Measurements from ENCODE around the gene STARD8.
A peak's percentile ranks its signal among the peaks of the same experiment; 100 is the strongest.

Gene STARD8

DNA sequence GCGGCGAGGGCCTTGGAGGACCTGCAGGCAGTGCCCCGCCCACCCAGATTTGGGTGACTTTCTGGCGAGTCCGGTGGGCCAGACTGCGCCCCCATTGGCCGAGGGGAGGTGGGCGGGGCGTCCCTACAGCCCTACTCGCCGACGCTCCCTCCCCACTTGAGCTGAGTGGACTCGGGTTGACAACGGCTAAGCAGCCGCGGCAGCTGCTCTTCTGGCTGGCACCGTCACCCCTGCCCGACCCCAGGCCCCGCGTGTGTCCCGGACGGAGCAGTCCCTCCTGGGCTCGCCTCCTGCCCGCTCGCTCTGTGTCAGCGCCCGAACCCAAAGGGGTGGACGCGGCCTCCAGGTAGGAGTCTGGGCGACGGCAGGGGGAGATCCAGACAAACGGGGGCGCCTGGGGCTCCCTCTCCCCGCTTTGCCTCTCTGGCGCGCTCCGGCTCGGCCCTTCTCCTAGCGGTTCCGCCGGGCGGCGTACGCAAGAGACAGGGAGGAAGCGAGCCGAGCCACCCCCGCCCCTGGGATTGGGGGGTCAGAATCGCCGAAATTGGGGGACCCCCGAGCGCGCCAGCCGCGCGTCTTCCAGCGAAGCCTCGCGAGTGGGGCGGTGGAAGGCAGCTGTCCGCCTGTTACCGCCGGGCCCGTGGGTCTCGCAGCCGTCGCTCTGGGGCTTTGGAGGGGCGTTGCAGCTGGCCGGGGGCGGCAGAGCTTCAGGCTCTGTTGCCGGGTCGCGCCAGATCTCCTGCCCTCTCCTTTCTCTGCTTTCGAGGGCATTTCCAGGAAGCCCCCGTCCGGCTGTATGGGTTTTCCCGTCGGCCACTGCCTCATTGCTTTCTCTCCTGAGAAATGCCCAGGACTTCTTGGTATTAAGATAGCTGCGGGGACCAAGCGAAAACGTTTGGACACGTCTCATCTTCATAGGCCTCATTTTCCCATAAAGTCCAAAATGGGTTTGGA, 46.3 kb downstream of the STARD8 start:
- DNase-seq, result peak; percentile 82

DNA sequence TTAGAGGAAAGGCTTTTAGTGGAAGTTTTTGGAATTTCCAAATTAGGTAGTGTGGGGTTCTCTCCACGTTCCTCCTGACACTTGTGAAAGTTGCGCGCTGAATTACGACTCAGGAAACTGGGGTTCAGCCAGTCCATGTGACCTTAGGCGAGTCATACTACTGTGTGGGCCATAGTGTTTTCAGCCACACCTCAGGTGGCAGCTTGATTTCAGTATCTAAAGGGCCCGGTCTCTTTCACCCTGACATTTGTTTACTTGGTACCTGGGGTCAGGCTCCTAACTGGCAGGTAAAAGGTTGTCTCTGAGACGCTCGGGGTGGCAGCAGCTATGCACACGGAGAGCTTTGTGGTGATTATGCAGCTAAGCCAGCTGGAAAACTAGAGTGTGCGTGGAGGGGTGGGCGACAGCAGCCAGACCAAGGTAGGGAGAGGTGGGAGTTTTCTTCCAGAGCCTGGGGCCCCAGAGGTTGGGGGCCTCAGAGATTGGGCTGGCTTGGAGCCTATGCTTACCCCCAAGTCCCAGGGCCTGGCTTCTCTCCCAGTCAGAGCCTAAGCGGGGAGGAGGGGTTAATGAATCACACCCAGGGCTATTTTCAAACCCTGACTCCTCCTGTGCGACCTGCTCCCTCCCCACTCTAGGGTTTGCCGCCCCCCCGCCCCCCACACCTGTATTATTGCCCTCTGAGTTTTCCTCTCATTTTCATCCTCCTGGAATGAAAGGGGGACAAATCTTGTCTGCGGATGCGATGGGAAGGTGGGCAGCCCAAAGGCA, 47.2 kb downstream of the STARD8 start:
- DNase-seq, result no peak

DNA sequence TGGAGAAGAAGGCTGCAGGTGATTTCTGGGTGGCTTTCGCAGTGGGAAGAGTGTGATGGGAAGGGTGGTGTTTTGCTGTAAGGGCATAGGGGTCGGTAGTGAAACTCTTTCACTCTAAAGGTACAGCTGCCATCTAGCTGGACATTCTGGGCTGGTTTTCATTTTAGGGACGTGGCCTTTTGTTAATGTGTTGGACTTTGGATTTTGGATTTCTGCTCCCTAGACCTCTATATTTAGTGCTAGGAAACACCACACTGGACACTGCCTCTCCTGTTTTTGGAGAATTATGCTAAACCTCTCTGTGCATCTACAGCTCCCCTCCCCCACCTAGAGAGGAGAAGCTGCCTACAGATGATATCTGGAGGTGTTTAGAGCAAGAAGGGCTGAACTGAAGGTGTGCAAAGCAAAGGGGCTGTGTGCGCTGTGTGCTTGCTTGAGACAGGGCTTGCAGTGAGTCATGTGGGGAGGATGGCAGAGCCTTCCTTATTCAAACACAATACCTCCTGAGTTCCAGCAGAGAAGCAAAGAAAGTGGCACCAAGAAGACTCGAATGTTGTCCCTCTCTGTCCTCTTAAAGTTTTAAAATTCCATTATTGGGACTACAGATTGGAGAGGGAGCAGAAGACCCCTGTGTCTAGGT, 47.9 kb downstream of the STARD8 start:
- no peak for DNase-seq

DNA sequence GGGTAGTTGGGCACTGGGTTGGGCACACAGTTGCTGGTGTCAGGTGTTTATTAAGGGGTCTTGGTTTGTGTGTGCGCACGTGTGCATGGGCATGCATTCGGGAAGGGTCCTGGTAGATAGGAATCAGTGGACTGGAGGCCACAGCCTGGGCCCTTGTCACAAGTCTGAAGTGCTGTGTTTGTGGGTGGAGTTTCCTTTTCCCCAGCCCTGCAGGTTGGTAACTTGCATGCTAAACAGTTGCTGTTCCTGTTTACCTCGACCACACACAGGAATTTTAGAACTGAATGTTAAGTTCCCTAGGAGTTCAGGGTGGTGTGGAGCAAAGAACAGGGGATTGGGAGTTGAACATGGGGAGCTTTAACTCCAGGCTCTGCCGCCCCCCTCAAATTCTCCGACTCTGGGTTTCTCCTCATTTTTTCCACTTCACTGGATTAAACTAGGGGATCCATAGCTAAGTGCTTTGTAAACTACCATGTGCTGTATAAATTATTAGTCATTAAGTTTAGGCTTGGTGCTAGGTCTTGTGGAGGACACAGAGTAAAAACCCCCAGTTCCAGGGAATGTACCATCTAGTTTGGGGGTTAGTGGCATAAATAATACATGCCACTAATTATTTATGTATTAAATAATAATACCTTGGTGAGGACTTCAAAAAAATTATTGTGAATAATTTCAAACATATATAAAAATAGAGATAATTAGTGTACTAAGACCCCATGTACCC, 49.0 kb downstream of the STARD8 start:
- no peak for DNase-seq

DNA sequence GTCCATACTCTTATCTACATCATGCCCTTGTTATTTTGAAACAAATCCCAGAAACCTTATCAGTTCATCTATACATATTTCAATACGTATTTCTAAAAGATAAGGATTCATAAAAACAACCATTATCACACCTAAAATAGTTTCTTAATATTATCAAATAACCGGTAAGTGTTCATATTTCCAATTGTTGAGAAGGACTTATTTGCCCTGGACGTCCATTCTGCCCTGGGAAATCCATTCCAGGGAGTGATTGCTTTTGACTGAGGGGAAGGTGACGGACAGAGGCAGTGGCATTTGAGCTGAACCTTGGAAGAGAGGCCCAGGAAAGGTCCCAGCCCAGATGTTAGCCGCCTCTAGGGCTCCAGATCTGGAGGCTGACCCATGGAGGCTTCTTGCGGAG, 49.6 kb downstream of the STARD8 start:
- no peak for DNase-seq

DNA sequence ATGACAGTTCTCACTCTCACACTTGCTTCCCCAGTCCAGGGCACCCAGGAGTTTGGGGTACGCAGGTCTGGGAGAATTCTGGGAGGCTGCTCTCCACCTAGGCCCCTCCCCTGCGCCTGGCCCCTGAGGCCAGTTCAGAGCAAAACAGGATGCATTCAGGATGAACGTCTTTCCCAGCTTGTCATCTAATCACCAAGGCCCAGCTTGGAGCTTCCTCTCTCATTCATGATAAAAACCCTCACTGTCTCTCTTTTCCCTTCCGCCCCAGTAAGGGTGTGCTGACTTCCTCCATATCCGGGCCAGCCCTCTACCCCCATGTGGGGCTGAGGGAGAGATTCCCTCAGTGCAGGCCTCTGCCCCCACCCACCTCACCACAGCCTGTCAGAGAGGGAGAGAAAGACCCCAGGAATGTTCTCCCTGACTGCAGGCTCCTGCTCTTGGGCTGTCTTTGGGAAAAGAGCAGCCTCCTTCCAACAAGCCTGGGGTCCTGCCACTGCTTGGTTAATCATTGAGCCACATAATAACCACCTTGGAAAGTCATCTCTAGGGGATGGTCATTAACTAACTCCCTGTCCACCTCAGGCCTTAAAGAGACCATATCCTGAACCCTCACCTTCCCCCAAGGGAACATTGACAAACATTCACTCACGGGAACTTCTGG, 50.1 kb downstream of the STARD8 start:
- no peak for DNase-seq

DNA sequence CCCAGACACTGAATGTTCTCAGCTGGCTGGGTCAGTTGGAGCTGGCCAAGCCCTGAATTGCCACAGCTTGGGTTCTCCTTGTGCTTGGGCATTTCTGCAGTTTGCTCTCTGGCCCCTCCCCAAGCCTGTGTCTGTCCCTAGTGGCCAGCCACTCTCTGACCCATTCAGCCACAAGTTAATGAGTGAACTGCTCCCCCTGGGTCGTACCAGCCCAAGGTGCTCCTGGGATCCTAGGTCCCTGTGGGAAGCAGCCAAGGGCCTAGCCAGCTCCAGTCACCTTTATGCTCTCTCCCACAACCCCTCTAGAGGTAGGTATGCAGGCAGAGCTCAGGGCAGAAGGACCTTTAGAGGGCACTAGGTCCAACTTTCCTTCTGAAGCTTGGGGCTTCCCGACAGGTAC, 51.5 kb downstream of the STARD8 start:
- DNase-seq, result no peak

DNA sequence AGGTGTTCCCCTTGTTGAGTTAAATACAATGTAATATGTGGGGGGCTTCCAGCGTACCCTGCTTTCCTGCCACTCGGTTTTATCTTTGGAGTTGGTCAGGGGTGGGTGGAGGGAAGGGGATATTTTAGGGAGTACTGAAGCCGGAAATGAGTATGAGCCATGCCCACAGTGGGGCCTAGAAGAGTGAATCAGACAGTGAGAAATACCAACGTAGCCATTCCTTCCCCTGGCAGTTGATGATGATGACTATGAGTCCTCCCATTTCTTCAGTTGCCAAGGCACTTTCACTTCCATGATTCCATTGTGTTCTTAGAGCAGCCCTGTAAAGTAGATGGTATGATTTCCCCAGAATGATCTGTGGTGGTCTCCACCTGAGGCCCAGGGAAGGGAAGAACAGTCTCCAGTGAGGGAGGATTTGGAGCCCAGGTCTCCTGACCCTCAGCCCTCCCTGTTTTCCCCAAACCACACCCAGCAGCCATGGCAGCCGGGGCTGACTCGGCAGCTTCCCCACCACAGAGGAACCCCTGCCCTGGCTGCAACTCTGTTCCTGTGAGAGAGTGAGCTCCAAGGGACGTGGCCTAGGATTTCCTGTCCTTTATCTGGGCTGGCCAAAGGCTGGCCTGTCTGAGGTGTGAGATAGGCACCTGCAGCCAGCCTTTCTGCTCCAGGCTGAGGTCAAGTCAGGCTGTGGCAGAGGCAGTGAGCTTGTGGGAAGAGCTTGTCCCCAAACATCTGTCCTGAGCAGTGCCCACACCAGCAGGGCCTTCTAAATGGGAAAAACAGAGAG, 52.7 kb downstream of the STARD8 start:
- DNase-seq, result no peak

DNA sequence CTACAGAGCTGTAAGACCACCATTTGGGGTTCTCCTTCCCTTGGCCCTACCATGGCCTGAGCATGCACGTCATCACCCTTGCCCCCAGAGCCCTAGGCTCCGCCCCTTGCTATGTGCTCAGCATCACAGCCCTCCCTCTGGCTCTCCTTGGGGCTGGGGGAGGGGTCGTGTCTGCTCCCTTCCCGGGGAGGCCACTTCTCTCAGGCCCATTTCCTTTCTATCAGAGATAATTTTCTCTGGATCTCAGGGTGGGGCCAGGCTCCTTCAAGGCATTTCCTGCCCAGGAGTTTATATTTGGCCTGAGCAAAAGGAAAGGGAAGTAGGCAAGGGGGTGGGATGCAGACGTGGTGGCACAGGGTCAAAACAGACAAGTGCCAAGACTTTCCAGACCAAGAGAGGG, 55.9 kb downstream of the STARD8 start:
- DNase-seq, result no peak

DNA sequence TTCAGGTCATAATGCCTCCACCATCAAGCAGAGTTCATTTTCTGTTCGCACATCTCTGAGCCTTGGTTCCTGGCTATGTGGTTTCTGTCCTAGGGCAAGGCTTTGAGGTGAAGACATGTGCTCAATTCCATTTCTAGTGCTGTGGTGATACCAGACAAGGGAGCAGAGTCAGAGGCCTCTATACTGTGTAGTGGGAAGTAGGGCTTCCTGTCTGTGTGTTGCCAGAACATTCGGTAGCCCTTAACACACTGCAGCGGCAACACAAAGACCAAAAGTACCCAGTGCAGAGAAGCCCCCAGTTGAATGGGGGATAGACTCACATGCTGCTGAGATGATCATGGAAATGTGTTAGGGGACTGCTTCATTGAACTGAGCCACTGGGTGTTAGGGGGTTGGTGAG, 56.4 kb downstream of the STARD8 start:
- no peak for DNase-seq

DNA sequence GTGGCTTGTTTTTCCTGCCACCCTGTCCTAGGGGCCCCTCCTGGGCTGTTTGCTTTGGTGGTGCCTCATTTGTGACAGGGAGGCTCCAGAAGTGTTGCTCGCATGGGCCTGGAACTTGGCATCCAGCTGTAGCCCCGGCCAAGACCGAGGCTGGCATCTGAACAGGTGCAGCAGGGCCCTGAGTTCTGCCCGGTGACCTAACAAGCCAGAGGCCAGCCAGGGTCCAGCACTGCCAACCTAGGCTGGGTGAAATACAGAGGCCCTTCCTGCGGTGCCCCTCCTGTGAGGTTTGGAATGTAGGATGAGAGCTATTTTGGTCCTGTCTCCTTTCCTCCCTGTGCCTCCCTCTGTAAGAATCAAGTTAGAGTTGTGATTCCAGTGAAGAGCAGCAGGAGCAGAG, 58.5 kb downstream of the STARD8 start:
- no peak for DNase-seq

DNA sequence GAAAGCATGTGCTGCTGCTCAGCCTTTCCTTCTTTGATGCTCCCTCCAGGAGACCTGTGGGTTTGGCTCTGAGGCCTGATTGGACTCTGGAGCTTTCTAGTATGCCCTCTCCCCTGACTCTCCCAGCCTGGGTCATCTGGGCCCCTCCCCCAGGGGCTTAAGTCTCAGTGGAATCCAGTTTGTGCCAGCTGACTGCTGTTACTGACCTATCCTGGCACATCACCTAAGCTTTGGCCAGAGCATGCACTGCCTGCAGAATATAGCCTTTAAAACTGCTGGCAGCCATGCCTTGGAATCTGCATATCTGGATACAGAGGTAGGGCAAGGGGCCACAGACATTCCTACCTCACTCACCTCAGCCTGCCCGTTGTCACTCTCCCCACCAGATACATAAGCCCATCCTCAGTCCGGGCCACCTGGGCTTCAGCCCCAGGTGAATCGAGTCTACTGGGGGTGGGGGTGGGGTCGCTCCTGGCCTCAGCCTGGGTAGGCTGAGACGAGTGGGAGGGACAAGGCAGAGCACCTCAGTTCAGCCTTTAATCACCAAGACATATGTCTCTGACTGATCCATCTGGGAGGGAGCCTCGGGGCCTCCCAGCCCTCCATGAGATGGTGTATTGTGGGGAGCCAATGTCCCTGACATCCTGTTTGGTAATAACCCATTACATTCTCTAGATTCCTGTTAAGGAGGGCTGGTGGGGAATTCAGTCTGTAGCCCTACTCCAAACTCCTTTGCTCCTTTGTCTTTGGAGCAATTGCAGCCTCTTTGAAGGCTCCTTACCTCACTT, 61.2 kb downstream of the STARD8 start:
- DNase-seq, result no peak

DNA sequence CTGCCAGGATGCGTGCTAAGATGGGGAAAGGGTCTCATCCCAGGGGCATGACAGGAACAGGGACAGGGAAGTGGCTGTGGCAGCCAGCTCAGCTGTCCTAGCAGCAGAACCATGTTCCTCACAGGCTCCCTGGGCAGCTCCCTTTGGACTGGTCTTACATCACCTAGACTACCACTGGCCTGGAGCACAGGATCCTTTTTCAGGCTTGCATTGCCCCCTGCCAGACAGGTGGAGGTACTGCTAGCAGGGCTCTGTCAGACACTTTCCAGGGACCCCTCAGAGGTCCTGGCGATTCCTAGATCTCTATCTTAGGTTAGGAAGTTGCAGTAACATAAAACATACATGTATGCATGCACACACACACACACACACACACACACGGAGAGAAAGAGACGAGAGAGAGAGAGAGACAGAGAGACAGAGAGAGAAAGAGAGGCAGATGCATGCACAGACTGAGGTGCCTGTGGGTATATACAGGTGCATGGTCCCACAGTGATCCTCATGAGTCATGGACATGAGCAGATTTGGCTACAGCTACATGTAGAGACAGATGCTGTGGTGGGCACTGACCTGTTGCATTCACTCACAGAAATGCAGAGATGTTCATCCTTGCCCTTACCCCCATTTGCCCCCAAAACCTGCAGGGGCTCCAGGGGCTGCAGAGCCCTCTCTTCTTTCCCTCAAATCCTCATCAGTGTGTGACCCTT, 63.6 kb downstream of the STARD8 start:
- DNase-seq, result peak; percentile 51

DNA sequence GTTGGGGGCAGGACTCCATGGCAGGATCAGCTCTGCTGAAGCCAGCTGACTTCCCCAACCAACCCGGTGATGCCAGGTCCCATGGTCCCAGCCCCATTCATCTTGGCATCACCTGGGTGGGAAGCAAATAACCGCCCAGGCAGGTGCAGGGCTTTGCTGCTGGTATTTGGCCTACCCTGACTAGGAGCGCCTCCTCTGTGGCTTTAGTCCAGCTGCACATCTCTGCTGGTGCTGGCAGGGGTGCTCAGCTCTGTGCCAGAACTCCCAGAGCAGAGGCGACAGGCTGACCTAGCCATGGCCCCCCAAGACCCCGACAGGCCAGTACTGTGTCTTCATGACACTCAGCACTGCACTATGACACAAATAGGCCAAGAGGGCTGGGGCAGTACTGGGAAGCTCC, 64.4 kb downstream of the STARD8 start:
- DNase-seq, result no peak

DNA sequence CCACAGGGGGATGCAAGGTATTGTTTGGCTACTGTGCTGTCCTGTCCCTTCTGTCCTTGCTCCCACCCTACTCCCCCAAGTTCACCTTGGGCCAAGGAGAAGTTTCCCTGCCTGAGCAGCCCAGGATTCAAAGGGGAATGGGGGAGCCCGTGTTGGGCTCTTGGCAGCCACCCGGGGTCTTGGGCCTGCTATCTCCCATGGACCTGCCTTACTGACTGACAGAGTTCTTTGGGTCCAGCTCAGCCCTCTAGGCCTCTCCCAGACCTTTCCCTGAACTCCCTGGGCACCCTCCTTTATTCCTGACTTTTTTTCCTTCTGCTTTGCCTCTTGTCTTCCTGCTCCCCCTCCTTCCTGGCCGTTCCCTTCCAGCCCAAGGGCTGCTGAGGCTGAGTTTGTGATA, 67.4 kb downstream of the STARD8 start:
- DNase-seq, result no peak

DNA sequence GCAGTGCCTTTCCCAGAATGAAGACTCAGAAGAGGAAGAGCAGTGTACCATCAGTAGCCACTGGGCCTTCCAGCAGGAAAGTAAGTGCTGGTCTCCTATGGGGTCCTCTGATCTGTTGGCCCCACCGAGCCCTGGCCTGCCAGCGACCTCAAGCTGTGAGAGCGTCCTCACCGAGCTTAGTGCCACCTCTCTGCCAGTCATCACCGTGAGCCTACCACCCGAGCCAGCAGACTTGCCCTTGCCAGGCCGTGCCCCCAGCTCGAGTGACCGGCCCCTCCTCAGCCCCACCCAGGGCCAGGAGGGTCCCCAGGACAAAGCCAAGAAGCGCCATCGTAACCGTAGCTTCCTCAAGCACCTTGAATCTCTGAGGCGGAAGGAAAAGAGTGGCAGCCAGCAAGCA, 69.7 kb downstream of the STARD8 start:
- no peak for DNase-seq

DNA sequence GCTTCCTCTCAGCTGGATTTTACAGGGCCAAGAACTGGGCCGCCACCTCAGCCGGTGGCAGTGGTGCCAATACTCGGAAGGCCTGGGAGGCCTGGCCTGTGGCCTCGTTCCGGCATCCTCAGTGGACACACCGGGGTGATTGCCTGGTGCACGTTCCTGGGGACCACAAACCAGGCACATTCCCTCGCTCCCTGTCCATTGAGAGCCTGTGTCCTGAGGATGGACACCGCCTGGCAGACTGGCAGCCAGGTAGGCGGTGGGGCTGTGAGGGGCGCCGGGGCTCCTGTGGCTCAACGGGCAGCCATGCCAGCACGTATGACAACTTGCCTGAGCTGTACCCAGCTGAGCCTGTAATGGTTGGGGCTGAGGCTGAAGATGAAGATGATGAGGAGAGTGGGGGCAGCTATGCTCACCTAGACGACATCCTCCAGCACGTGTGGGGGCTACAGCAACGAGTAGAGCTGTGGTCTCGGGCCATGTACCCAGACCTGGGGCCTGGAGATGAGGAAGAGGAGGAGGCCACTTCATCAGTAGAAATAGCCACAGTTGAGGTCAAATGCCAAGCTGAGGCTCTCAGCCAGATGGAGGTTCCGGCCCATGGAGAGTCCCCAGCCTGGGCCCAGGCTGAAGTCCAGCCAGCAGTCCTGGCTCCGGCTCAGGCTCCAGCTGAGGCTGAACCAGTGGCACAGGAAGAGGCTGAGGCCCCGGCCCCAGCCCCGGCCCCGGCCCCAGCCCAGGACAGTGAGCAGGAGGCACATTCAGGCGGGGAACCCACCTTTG, 70.4 kb downstream of the STARD8 start:
- no peak for DNase-seq

DNA sequence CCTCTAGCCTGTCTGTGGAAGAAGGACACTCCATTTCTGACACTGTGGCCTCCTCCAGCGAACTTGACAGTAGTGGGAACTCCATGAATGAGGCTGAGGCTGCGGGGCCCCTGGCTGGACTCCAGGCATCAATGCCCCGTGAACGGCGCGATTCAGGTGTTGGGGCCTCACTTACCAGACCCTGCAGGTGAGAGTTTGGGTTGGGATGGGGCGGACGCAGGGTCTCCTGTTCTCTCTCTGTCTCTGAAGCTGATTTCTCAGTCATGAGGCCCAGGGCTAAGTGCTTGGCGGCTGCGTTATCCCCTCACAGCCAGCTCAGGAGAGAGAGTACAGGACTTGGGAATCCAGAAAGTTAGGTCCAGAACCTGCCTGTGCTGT, 71.0 kb downstream of the STARD8 start:
- no peak for DNase-seq

DNA sequence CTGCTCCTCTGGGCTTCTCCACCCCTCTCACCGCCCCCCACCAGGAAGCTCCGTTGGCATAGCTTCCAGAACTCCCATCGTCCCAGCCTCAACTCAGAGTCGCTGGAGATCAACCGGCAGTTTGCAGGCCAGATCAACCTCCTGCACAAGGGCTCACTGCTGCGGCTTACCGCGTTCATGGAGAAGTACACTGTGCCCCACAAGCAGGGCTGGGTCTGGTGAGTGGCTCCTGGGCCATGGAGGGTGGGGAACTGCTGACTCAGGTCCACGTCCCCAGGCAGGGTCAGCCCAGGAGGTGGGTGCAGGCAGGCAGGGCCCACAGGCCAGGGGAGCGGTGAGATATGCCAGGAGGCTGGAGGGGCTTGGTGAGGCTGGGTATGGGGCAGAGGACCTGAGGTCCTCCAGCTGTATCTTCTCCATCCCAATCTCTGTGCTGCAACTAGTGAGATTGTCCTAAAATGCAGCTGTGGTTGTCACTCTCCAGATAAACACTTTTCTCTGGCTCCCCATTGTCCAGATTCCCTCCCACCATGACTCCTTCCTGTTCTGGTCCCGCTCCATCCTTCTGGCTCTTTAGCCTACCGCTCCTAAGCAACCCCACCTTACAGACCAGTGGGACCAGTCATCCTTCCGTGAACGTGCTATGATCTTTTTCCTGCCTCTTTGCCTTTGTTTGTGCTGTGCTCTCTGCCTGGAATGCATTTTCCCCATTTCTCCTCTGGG, 71.9 kb downstream of the STARD8 start:
- no peak for DNase-seq
